AG04449 (cell line): Measurements from ENCODE around the gene MYO7B.
"Not testable (repeated sequence)": the region's sequence is repeated elsewhere in the genome, so short reads cannot be mapped to it uniquely, and the experiment has no call there.

Experiments used
- CTCF ChIA-PET: fragments of 350-600 bp; formaldehyde crosslinking; extraction: SDS; loops from one replicate; lab custom pipeline; 2021; ENCODE audit warnings: antibody characterized with exemption; lab: Yijun Ruan, JAX
- POLR2A ChIA-PET: fragments of 400-600, 350-600 bp; formaldehyde crosslinking; extraction: SDS; loops from one replicate; lab custom pipeline; 2020; ENCODE audit warnings: antibody characterized with exemption, inconsistent platforms; lab: Yijun Ruan, JAX
- DNase-seq: peaks from one replicate; pipeline ENCODE4 v3.0.0-alpha.2; 2010; ENCODE audit warnings: low read depth, low spot score
- H3K4me3 ChIP-seq: 2 replicates; pipeline ENCODE4 v1.5.1; 2011; ENCODE audit warnings: low read depth, mild to moderate bottlenecking, control low read depth, low read length
- TF ChIP-seq, protein P1 (sequence below): IDR thresholded peaks from one replicate; pipeline ENCODE4 v1.5.1; 2011; ENCODE audit warnings: mild to moderate bottlenecking, moderate library complexity, low read length, control low read depth, inconsistent platforms; ENCODE audit not compliant: insufficient read depth; ENCODE audit errors: missing control alignments

Gene MYO7B

DNA sequence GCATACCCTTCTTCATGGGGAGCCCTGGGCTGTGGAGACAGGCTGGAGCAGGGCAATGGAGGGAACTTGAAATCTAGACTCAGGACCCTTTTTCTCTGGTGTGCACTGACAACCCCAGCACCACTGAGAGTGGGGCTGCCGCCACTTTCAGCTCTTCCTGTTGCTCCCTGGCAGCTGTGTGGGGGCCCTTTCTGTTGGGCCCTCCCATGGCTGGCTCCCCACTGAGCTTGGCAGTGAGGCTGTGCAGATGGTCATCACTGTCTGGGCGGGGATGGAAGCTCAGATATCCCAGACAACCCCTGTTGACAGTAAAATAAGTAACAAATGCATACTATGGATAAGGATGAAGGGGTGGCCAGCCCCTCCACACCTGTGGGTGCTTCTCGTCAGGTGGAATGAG lies 6.7 kb downstream of the MYO7B start:
- CTCF ChIA-PET: interaction anchor here (1.5 kb wide), 1 partner anchor 9 kb away, joined by 3 read pairs; no protein-coding TSS in a partner anchor
- no peak for DNase-seq

DNA sequence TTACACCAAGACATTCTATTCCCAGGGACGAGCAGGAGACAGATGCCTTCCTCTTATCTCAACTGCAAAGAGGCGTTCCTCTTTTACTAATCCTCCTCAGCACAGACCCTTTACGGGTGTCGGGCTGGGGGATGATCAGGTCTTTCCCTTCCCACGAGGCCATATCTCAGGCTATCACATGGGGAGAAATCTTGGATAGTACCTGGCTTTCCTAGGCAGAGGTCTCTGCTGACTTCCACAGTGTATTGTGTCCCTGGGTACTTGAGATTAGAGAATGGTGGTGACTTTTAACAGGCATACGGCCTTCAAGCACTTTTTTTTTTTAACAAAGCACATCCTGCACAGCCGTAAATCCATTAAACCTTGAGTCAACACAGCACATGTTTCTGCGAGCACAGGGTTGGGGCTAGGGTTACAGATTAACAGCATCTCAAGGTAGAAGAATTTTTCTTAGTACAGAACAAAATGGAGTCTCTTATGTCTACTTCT lies 7.6 kb downstream of the MYO7B start:
- H3K4me3 ChIP-seq, CTCF ChIA-PET, POLR2A ChIA-PET, DNase-seq: not testable (repeated sequence)

More for the DNA sequence above, 6.7 kb downstream of the MYO7B start:
- TF ChIP-seq, protein P1, sequence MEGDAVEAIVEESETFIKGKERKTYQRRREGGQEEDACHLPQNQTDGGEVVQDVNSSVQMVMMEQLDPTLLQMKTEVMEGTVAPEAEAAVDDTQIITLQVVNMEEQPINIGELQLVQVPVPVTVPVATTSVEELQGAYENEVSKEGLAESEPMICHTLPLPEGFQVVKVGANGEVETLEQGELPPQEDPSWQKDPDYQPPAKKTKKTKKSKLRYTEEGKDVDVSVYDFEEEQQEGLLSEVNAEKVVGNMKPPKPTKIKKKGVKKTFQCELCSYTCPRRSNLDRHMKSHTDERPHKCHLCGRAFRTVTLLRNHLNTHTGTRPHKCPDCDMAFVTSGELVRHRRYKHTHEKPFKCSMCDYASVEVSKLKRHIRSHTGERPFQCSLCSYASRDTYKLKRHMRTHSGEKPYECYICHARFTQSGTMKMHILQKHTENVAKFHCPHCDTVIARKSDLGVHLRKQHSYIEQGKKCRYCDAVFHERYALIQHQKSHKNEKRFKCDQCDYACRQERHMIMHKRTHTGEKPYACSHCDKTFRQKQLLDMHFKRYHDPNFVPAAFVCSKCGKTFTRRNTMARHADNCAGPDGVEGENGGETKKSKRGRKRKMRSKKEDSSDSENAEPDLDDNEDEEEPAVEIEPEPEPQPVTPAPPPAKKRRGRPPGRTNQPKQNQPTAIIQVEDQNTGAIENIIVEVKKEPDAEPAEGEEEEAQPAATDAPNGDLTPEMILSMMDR: no peak
- H3K4me3 ChIP-seq: no peak overlapping the region
- POLR2A ChIA-PET: no interaction called here

DNA sequence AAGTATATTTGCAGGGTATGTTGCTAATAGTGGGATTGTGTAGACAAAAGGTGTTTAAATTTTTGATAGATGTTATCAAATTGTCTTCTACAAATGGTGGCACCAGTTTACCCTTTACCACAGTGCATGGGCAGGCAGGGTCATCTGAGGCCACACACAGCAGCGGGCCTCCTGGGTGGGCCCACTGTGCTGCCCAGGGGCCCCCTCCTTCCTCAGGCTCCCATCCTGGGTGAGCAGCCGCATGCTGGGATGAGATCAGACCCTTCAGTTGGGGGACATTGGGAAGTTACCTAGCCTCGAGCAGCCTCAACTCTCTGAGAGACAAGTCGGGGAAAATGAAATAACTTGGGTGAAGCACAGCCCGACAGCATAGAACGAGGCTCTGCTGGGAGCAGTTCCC lies 9.7 kb downstream of the MYO7B start:
- CTCF ChIA-PET: no interaction called here
- POLR2A ChIA-PET: no interaction called here
- TF ChIP-seq, protein P1: no peak
- no peak for DNase-seq
- no peak overlapping the region for H3K4me3 ChIP-seq

DNA sequence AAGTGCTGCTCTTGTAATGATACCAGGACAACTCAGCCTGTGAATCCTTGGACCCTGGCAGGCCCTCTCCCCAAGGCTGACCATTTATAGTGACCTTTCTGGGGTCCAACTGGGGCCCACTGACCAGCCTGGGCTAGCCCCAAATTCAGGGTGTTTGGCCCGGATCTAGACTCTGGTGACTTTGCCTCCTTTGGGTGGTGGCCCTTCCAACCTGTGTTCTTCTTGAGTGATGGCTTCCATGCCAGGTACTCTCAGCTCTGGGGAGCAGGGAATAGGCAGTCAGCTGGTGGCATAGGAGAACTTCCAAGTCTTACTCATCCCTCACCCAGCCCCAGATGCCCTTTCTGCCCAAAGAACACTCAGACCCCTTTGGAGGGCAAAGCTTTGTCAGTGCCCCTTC lies 10.3 kb downstream of the MYO7B start:
- CTCF ChIA-PET: no interaction called here
- TF ChIP-seq, protein P1: no peak
- POLR2A ChIA-PET: no interaction called here
- no peak for DNase-seq
- H3K4me3 ChIP-seq: no peak overlapping the region

DNA sequence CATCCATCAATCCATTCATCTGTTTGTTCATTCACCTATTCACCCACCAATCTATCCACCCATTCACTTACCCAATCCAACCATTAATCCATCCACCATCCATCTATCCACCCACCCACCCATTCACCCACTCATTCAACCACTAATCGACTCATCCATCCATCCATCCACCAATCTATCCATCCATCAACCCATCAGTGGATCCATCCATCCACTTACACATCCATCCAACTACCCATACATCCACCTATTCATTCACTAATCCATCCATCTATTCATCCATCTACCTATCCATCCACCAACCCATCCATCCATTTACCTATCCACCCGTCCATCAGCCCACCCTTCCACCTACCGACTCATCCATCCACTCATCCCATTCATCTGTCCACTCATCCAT lies 11.3 kb downstream of the MYO7B start:
- CTCF ChIA-PET: no interaction called here
- POLR2A ChIA-PET: interaction anchor here (0.6 kb wide), 1 partner anchor 28 kb away, joined by 3 read pairs; no protein-coding TSS in a partner anchor
- H3K4me3 ChIP-seq: no peak overlapping the region
- DNase-seq: no peak
- TF ChIP-seq, protein P1: no peak

DNA sequence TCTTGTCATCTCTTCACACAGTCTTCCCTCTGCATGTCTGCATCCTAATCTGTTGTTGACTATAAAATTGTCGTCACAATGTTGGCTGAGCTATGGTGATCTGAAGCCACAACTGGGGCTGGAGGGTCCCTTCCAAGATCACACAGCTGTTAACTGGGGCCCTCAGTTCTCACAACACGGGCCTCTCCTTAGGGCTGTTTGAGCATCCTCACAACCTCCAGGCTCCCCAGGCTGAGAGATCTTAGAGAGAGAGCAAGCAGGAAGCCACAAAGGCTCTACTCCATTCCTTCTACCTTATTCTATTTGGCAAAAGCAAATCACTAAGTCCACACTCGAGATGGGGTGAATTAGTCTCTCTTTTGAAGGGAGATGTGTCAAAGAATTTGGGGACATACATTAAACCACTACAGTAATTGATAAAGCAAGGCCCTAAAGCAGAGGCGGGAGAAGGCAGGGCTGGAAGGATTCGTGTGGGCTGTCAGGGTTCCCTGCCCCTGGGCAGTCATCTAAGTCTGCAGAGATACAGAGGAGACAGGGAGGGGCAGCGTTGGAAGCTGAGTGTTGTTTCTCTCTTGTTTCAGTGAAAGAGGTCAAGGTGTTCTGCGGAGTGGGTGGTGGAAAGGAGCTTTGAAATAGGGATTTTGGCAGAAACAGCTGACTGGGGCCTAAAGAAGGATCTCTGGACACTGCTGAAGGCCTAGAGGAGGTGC lies 15.9 kb downstream of the MYO7B start:
- ChIA-PET CTCF (no interaction called here), POLR2A (no interaction called here)
- H3K4me3 ChIP-seq: no peak overlapping the region
- TF ChIP-seq, protein P1: no peak
- no peak for DNase-seq

DNA sequence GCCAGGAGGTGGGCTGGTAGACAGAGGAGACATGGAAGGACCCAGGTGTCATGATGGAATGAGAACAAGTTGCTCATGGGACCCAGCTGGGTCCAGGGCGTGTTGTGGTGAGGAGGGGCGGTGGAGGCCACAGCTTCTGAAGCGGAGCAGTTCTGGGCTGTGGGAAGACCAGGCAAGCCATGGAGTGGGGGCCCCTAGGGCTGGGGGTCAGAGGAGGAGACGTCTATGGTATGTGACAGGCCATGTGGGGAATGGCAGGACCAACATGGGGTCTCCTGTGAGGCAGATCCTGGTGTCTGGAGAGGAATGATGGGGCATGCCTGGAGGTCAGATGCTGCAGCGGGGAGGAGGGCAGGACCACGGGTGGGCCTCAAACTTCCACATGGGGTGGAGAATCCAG lies 16.9 kb downstream of the MYO7B start:
- CTCF ChIA-PET: no interaction called here

More for the DNA sequence above, 16.9 kb downstream of the MYO7B start:
- no peak for DNase-seq
- no peak overlapping the region for H3K4me3 ChIP-seq
- TF ChIP-seq, protein P1: no peak
- POLR2A ChIA-PET: no interaction called here
